Measurements from ENCODE around the gene PPP1R1A.

Gene PPP1R1A

DNA sequence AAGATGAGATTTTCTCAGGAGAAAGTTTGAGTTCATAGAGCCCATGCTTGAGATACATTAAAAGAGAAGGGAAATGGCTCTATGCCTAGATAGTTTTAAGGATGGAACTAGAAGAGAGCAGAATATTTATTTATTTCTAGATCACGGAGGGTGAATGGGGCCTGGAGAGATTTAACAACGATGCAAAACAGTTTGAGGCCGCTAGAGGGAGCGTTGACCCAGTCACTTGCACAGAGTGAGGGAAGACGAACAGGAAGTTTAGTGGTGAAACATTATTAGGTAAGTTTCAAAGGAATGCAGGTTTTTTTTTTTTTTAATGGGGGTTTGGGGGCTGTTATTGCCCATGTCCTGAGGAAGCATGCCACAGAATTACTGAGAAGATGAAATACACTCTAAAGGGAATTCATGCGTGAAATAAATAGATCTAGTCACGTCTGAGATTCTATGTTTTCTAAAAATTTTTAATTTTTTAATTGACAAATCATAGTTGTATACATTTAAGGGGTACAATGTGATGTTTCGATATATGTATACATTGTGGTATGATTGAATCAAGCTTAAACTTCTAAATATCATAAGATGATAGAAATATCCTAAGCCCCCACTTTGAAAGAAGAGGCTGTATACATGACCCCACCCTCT, 14.8 kb upstream of the PPP1R1A start:
- DNase-seq, result peak; percentile 4

DNA sequence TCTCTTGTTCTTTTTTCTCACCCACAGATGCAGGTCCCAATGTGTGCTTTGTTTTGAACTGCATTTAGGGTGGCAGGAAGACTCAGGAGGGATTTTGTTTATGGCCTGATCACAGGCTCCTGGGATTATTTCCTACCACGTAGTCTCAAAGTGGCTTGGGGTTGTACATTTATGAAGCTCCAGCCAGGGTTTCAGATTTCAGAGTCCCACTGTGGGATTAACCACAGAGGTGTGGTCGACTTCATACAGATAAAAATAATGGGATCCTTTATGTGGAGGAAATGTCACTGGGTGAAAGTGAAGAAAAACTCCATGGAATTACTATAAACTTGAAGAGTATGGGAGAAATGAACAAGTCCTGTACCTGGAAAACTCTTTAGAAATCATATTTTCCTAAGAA, 14.2 kb upstream of the PPP1R1A start:
- no peak for DNase-seq

DNA sequence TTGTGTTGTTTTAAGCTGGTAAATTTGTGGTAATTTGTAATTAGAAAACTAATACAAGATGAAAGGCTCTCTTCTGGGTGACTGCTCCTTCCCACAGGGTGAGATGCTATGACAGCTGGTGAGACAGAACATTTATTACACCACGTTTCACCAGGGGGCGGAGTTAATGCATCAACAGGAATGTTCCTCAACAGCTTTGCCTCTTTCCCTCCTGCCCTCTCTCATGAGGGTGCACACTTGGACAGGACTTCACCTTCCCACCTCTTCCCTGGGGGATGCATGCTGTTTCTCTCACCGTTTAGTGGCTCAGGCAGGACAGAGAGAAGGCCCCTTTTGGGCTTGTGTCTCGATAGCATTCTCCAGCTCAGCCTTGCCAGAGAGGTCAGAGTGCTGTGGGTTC, 13.4 kb upstream of the PPP1R1A start:
- no peak for DNase-seq

DNA sequence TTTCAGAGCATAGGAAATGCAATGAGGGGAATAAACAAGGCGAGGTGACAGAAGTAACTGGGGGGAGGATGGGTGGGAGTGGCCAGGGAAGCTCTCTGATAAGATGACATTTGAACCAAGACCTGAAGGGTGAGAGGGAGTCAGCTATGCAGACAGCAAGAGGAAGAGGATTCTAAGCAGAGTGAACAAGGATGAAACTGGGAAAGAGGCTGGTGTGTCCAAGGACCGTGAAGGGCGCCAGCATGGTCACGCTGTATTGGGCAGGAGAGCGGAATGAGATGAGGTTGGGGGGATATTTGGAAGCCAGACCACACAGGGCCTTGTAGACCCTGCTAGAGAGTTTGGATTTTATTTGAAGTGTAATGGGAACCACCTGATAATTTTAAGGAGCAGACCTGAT, 10.5 kb upstream of the PPP1R1A start:
- no peak for DNase-seq

DNA sequence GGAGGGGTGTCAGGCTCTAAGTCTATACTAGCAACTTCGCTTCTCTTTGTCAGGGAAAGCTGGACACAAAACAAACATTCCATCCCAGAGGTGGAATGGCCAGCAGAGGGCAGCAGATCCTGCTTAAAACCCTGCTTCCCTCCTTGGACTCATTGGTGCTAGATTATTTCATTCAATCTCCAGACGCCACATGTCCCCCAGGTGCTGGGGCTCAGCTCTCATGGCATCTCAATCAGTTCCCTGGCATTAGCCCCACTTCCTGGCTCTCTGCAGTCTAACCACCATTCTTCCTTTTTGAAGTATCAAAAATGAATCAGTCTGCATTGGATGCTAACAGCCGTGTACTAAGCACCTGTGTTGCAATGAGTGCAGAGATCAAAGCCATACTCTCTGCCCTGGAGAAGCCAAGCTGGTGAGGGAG, 8.1 kb upstream of the PPP1R1A start:
- DNase-seq, result peak; percentile 5

DNA sequence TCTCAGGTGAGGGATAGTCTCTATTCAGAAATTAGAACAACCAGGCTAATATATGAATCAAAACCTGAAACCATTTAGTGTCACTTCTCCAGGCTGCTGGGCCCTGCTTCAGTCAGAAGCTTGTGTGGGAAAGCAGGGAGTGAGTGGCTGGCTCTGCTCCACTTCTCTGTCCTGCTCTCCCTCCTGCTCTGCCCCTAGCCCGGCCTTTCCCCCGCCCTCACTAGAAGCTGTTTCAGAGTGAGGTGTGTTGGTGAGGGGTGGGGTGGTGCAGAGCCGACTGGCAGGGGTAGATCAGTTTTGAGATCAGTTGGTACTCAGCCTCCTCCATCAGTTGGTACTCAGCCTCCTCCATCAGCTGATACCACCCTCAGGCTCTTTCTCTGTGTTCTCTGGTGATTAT, 7.0 kb upstream of the PPP1R1A start:
- no peak for DNase-seq

DNA sequence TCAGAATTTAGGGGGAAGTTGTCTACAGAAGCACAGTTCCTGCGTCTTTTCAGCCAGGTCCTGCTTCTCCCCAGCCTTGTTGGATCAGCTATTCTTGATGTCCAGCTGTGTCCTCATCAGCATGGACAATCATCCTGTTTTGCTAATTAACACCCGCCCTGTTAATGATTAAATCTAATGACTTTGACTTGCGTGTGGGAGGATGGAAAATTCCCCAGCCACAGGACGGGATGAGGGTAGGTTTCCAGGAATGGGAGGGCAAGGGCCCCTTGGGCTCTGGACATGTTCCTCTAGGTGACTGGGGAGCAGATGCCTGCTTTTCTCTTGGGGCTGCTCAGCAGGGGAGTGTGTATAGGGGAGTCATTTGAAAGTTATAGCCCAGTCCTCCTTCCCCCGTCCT, 5.3 kb upstream of the PPP1R1A start:
- no peak for DNase-seq

DNA sequence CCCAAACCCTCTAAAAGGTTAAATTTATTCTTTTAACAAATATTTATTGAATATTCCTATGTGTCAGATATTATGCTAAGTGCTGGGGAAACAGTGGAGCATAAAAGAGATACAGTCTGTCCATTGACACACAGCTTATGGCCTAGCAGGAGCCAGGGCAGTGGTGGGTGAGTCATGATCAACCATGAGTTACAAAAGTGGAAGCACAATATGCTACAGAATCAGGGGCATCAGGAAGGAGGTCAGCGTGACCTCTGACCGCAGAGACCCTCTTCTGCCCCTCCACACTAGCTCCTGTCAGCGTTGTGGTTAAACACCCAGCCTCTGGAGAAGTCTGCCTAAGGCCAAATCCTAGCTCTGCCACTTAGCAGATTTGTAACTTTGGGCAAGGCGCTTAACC, 4.7 kb upstream of the PPP1R1A start:
- no peak for DNase-seq

DNA sequence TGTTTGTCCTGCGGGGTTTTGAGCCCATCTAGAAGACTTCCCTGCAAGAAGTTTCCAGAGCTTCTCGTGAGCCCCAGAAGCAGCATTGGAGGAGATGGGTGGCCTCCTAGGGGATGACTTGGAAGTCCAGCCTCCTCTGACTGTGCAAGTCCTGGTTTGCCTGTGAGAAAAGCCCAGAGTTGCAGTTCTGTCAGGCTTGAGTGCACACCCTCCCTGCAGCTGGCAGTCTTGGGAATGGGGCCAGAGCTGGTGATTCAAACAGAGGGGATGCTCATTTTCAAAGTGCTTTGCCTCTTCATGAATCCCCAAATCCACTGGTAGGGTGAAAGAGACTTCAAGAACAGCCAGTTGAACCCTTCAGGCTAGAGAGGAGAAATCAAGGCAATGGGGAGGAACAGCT, 3.9 kb upstream of the PPP1R1A start:
- DNase-seq, result no peak

DNA sequence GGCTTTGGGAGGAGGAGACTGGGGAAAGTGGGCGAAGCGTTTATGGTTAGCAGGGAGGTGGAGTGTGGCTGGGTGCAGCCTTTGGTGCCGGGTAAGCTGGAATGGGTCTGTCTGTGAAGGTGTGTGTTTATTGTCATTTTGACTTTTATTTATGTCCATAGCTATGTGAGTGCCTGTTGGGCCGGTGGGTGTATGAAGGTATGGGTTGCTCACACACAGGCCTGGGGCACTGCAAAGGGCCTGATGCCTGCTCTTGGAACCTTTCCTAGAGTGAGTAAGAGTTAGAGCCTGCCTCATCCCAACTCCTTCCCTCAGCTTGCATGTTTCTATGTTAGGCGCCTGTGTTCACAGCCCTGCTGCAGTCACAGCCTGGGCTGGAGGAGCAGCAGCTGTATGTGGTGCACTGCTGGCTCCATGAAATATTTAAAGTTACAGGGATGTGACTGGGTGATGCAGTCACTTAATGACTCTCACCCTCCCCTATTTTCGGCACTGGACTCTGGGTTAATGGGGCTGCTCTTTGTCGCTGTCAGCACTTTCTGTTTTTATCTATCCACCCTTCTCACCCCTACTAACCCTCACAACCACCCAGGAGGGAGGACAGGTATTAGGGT, 2.6 kb upstream of the PPP1R1A start:
- no peak for DNase-seq

DNA sequence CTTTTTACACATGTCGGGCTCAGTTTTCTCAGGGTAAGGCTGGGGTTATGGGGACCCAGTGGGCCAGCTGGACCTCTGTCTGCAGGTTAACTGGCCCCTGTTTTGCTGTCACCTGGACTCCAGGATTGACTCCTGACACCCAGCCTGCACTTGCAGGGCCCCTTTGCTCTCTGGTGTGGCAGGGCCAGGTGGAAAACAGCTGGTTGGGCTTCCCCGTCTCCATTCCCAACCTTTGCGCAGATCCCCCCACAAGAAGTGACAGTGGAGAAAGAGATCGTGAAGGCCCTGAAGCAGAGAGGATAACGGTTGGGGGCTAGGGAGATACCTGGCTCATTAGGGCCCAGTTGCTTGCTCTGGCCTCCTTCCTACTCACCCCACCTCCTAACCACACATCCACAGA, 1.5 kb upstream of the PPP1R1A start:
- DNase-seq, result no peak

DNA sequence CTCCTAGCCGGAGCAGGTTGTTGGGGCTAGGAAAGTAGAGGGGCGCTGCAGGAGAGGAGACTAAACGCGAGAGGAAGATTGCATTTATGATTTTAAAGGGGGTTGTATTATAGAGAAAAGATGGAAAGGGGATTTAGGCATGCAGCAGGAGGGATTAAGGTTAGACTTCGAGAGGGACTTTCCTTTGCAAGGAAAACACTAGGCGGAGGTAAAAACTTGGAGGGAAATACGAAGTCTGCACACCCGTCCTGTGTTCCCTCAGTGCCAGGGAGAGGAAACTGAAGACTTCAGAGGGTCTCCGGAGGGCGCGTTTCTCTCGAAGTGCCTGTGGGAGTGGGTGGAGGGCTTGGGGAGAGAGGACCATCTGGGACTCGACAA, 420 bp upstream of the PPP1R1A start:
- DNase-seq, result no peak

DNA sequence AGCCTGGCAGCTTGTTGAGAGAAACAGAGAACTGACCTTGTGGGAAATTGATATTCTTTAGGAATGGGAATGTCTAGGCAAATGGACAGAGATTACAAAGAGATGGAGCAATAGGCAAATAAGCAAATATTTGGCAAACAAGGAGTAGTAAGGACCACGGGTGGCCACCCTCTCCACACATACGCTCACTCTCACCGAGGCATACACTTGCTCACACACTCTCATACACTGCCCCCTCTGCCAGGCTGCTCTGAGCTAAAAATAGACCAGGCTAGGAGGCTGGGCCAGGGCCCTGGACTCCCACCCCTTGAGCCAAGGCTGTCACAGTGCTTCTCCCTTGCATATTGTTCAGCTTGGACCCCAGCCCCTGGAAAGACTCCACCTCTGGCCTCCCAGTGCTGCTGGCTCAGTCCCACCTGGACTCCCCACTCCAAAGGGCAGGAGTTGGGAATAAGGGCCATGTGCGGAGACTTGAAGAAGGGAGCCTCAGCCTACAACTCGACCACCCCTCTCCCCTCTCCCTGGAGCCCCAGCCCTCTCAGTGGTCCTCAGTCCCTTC, 1.1 kb downstream of the PPP1R1A start:
- DNase-seq, result no peak

DNA sequence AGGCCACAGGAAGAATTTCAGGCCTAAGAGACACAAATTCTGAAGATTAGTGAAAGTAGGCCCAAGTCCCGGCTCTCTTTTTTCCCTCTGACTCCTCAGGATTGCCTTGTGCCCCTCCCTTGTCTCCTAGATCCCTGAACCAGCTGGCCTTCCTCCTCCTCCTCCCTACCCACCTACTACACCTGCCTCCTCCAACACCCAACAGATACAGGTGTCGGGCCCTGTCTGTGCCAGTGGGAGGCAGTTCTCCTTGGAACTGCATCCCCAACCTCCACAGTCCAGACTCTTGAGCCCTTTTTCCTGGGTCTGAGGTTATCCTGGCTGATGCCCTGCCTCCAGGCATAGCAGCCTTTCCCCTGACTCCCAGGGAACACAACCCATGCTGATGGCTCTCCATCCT, 1.8 kb downstream of the PPP1R1A start:
- DNase-seq, result no peak

DNA sequence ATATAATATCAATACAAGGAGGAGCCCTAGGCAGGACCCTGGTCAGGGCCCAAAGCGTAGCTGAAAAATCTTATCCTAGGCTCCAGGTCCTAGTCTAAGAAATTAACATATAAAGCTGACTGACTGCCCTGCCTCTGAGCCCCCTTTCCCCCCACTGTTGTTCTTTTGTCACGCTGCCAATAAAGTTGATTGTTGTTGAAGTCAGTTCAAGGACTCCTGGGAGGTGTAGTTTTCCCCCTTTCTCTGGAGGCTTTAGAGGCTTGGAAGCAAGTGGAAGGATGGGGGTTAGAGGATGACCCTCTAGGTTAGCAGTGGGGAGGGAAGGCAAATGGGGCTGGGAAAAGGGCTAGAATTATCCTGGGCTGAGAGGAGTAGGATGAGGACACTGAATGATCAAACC, 3.2 kb downstream of the PPP1R1A start:
- DNase-seq, result no peak

DNA sequence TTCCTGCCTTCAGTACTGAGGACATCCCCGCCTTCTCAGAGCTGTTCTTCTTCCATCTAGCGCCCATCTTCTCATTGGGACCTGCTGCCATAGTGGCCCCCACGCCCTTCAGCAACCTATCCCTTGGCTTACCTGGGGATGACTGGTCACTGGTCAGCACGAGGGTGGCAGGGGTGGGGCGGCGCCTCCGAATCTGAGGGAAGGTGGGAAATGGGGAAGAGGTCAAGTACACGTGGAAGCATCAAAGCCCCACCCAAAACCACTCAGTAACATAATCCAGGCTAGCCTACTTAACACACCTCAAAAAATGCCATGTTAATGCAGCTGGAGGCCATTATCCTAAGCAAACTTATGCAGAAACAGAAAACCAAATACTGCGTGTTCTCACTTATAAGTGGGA, 4.3 kb downstream of the PPP1R1A start:
- no peak for DNase-seq

DNA sequence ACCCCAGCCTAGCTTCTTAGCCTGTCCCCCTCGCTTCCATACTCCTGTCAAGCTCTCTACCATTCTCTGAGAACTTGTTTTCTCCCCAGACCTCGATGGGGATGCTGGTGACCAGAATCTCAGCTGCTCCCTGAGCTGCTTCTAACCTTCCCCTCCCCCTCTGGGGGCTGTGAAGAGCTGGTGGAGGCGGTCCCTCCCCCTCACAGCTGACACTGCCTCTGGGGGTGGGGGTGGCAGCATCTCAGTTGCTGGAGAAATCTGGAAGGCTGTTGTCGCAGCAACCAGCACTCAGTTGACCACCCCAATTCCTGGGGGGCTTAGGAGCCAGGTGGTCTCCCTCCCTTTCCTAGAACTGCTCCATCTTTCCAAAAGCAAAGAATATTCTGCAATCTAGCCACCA, 4.7 kb downstream of the PPP1R1A start:
- no peak for DNase-seq

DNA sequence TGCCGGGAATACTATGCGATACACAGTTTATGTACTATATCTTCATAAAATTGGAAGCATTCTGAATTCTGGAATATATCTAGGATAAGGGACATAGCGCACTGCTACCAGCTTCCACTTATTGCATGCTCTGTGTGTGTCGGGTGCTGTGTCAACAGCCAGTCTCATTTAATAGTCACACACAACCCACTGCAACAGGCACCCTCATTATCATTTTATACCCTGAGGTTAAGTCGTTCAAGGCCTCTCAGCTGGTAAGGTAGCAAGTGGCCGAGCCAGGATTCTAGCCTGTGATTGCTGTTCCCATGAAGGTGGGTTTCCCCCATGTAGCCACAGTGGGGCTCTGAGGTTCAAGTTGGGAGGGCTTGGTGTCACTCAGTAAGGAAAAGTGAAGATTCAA, 7.0 kb downstream of the PPP1R1A start:
- DNase-seq, result no peak

DNA sequence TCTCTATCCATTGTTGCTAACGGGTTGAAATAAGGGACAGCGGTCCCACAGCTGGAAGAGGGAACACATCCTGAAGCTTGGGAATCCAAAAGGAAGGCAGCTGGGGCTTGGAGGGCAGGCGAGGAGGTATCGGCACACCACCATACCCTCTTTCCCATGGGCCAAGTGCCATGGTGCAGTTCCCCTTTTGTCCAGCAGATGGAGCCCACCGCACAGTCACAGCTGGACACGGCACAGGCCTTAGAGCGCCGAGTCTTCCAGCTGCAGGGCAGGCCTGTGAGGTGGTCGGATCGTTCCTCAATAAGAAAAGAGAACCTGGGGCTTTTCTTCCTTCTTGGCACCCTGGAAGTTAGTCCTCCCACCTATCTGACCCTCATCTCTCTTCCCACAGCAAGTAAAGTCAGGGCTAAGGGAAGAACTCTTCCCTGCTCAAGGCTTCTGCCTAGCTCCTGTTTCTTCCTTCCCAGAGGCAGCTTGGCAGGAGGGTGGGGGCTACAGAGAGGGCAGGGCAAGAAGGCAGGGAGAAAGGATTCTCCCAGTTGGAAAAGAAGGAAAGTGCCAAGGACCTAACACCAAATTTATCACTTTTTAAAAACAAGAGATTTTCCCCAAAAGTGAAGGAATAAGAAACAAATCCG, 8.6 kb downstream of the PPP1R1A start:
- DNase-seq, result no peak

DNA sequence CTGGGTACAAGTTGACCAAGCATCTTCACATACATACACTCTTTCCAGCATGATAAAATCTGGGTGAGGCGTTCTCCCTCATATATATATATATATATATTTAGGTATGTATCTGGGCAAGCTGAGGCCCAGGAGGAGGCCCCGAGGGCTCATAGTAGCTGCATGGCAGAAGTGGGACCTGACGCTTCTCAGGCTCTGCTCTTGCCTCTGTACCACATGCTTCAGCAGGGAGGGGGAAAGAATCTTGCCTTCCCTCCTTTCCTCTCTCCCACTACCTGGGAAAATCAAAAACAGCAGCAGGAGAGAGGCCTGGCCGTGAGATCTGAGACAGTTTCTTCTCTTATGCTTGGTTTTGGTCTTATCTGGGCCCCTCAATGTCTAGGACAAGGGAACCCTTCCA, 9.2 kb downstream of the PPP1R1A start:
- DNase-seq, result no peak

DNA sequence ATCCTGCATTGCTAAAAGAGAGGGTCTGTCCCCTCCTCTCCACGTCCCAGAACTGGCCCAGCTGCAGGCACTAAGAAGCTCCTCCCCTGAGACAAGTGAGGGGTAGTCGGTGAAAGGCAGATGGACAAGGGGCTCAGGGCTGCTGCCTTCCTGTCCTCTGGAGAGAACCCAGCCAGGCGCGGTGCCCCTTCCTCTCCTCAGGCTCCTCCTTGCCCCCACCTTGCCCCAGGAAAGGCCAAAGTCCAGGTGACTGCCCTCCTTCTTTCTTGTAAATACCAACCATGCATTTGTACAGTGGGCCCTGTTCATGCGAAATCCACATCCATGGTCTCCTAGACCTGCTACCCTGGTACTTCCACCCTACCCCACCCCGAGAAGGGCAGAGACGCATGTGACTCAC, 9.7 kb downstream of the PPP1R1A start:
- DNase-seq, result no peak

DNA sequence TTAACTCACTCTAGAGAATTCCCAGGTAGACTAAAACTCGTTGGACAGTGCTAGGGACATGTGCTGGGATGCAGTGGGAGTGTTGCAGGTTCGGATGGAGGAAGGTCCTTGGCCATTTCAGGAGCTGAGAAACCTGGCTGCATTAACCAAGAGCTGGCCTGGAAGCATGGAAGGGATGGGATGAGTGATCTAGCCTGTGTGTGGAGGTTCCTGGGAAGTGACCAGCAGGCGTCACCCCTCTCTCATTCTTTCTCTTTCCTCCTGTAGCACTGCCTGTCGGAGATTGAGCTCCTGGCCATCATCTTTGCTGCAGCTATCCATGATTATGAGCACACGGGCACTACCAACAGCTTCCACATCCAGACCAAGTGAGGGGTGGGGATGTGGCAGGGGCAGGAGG, 15.6 kb downstream of the PPP1R1A start:
- no peak for DNase-seq

DNA sequence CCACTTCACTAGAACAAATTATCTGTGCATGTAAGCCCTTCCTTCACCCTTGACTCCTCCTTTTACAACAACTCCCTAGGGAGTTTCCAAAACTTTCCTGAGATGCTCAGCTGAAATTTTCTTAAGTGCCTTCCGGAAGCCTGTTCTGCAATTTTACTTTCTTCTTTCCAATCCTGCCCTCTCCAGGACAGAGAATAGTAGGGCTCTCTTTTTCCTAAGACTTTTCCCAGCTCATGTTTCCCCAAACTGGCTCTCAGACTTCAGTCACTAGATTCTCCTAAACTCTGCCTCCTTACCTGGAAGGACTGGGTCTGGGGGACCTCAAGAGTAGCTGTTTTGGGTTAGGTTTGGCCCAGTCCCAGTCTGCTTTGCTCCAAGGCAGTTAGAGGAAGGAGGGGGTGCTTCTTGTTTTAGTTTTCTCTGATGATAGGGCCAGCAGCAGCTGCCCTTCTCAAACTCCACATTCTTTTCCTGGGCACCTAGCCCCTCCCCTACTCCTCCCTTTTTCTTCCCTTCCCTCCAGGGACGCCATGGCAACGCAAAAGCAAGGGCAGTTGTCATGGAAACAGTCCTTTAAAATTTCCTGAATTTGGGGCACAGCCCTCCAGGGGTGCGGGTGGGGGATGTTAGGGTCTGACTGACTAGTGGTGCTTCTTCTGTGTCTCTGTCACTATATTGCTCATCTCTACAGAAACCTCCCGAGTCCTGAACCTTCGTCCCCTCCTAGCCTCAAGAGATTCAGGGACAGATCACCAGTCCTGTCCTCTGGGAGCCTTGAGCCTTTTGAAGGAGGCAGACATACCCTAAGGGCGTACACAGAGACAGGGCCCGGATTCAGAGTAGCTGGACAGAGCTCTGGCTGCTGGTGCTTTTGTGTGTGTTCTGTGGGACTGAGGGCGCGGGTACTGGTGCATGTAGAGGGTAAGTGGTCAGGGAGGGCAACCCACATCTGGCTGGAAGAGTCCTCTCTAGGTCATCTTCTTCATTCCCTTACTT, 17.0 kb downstream of the PPP1R1A start:
- no peak for DNase-seq
